Measurements from ENCODE around the gene TXNDC11.

TXNDC11 gene

DNA sequence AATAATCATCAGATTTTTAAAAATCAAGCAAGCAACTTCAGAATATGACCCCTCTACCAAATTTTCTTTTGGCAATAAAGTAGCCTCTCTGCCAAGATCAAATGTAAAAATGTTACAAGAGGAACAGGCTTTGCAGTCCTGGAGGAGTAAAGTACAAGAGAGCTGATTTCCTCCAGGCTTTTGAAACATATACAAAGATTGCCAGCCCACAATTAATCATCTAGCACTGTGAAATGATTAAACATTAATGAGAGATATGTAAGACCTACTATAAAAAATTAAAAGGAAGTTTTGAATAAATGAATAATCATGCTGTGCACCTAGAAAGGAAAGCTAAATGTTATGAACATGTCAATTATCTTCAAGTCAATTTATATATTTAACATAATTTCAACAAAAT is 26.3 kb downstream of the TXNDC11 start:
- no peak for DNase-seq

DNA sequence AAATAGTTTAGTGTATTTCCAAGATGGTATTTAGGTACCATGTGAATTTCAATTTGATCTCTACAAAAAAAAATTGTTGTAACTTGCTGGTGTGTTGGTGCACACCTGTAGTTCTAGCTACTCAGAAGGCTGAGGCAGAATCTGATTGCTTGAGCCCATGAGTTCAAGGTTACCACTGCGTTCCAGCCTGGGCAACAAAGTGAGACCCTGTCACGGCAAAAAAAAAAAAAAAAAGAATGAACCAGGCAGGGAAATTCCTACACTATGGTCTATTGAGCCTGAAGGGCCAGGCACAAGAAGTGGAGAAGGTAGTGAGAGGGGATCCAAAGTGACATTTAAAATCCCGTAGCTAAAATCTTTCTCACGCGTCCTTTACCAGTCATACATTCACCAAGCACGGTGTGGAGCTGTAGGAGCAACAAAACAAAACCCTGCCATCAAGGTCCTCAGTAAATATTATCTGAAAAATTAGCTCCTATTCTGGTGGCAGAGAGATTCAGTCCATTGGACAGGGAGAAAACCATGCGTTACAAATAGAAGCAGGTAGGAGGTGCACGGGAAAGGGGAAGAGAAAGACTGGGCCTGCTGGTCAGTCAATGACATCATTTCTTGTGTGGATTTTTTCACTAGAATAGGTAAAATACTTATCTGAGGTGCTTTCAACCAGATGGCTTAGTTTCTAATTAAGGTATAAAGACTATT is 27.3 kb downstream of the TXNDC11 start:
- no peak for DNase-seq

DNA sequence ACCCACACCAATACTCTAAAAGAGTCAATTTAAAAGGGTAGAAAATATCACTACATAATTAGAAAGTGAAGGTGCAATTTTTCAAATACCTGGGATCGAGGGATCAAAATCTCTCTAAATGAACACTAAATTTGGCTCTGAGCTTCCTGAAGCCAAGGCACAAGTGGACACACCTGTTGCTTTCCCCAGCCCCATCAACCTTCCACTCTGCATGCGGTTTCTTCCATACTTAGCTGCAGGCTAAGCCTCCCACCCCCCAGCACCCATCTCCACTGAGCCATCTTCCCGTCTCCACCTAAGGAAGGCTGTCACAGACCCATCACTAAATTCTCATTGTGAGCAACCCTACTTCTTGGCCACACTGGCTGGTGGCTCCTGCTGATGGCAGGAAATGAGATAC is 30.5 kb downstream of the TXNDC11 start:
- DNase-seq: no peak

DNA sequence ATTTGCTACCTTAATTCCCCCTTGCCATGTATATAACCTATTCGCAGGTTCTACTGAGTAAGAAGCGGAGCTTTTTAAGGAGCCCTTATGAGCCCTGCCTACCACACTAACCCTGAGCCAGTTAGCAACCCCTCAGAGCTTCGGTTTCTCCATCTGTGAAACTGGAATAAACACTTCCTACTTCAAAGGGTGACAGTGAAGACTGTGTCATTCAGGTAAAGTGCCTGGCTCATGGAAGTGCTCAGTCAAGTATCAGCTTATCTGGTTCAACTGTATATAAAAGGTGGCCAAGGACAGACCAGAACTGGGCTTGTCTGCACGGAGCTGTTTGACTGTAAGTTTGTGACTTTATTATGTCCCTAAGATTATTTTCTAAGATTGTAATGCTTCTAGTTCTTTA is 31.0 kb downstream of the TXNDC11 start:
- DNase-seq: no peak

DNA sequence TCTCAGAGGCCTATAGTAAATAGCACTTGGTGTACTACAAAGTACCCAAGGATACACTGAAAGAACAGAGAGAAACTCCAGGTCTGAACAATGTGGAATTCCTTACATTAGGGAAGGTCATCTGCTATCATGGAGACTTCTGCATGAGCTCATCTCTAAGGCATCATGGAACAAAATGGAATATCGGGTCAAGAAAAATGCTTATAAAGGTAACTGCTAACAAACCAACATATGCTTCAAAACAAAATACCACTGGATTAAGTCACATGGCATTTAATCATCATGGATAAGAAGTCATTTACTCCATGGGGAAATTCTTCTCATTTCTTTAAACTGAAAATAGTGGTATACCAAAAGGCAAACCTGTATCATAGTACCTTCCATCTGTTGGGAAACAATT is 34.2 kb downstream of the TXNDC11 start:
- no peak for DNase-seq

DNA sequence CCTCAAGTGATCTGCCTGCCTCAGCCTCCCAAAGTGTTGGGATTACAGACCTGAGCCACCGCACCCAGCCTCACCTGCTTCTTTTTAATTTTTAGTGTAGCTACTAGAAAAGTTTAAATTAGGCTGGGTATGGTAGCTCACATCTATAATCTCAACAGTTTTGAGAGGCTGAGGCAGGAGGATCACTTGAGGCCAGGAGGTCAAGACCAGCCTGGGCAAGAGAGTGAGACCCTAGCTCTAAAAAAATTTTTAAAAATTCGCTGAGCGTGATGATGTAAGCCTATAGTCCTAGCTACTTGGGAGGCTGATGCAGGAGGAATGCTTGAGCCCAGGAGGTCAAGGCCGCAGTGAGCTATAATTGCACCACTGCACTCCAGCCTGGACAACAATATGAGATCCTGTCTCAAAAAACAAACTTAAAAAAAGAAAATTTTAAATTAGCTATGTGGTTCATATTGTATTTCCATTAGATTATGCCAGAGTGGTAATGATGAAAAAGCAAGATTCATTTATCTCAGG is 34.9 kb downstream of the TXNDC11 start:
- DNase-seq: no peak

DNA sequence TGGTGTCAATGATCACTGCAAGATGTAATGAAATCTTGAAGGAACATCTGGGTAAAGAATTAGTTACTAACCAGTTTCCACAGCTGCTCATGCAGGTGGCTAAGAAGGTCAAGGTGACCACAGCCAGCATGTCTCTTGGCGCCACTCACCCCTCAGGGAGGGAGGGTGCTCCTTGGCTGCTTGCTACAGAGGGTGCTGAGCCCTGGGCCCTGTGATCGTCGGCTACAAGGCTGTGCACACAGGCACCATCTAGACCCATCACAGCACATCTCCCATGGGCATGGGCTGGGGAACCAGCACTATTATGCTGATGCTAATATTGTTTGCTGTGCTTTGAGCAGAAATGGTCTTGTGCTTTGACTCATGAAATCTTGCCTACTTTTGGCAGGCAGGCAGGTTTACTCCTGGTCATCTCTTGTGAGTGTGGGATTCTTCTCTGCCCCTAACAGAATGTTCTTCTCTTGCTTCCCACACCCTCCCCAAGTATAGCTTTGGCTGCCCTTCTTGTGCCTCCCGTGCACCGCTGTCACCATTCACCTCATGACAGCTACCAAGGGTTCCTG is 36.4 kb downstream of the TXNDC11 start:
- no peak for DNase-seq

DNA sequence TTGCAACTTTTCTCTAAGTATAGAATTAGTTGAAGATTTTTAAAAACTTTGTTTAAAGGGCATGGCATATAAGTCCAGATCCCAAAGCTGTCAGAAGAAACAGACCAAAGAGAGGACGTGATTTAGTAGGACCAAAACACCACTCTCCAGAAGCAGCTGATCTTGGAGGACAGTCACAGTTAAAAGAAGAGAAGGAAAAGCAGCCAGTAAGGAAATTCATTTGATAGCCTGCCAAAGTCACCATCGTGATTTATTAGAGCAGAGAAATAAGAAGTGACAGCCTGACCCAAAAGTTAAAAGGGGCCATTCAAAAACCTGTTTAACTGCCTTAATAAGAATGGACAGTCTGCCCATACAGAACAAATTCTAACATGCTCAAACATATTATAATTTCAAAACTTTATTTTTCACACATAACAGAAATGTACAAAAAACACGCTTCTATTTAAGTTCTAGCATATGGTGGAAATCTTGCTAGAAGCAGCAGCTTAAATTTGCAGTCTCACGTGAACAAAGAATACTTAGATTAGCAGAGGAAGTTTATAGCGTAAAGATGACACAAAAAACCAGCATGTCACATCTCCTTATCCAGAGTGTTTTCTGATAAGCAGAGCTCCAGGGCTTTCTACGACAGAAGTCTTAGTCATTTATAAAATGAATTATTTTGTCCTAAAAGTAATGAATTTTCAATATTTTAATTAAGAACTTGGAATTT is 37.2 kb downstream of the TXNDC11 start:
- DNase-seq: no peak

DNA sequence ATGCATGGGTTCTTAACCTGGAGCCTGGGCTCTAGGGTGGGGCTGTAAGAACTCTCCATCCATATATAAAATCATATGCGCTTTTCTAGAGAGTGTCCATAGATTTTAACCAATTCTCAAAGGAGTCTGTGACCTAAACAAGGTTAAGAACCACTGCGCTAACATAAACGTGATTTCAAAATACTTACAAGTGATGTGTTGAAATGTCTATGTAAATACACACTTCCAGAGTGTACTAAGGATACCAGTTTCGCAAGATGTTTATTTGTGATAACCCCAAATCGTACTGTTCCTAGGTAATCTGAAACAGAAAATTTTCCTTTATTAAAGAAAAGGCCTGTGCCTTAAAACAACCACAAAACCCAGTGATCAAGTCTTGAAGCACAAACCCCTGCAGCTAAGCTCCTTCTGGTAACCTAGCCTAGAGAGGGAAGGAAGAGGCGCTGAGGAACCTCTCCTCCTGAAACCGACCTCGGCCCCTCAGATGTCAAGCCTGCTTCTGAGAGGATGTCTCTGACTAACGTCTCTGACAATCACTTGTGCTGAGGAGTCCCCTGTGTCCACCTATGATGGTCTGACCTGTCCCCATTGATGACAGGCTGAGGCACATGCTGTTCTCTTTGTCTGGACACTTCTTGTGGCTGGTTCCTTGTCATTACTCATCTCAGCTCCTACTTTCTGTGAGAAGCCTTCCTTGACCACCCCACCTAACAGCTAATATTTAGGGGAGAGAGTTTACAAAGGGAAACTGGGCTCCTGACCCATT is 42.2 kb downstream of the TXNDC11 start:
- no peak for DNase-seq

DNA sequence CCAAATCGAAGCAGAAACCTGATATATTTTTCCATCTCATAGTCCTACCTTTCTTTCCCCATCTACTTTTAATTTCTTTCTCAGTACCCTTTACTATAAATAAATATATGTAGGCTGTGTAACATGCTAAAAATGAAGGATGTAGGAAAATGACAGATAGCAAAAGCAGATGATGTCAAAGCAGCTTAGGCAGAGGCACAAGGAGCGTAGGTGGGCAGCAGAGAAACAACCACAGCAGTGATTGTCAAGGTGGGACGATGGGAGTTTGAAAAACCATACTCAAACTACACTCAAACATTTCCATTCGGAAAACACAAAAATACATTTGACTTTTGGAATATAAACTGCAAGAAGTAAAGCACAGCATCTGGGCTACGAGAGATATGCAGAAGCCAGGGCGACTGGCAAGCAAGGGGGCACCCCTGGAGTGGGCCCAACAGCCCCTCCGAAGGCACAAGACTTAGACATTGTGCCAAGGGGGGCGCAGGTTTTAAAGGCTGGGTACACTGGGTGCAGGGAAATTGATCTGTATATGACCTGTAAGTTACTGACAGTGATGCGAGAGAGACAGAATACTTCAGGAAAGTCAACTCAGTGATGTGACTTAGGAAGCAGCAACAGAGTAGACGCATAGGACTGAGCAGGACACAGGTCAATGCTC is 43.3 kb downstream of the TXNDC11 start:
- DNase-seq: no peak

DNA sequence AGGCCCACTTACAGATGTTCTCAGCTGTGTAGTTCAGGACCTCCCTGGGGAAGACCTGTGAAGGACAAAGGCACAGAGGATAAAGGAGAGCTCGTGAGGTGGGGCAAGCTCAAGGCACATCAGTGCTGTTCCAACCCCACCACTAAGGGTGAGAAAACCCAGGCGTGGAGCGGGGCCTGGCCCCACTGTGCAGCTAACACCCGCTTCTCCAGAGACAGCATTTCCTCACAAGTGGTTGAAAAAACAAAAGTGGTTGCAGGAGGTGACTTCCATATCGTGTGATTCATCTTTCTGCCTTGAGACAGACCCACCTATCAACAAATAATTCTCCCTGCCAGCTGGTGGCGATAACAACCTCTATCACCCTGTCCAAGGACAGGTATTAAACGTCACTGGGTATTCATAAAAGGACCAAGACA is 44.4 kb downstream of the TXNDC11 start:
- DNase-seq: no peak

DNA sequence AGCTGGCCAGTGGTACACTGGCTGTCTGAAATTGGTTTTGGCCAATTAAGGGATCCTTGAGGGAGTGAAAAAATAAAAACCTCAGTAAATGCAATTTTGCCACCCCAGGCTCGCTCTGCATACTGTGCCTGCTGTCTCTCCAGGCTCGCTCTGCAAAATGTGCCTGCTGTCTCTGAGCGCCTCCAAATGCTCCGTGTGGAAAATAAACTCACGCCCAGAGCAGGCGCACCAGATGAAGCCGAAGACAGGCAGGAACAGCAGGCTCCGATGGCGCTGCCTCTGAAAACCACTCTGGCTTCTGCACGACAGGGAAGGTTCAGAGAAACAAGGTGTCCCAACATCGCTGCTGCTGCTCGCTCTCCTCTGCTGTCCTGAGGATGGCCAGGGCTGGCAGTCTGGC is 45.3 kb downstream of the TXNDC11 start:
- no peak for DNase-seq

DNA sequence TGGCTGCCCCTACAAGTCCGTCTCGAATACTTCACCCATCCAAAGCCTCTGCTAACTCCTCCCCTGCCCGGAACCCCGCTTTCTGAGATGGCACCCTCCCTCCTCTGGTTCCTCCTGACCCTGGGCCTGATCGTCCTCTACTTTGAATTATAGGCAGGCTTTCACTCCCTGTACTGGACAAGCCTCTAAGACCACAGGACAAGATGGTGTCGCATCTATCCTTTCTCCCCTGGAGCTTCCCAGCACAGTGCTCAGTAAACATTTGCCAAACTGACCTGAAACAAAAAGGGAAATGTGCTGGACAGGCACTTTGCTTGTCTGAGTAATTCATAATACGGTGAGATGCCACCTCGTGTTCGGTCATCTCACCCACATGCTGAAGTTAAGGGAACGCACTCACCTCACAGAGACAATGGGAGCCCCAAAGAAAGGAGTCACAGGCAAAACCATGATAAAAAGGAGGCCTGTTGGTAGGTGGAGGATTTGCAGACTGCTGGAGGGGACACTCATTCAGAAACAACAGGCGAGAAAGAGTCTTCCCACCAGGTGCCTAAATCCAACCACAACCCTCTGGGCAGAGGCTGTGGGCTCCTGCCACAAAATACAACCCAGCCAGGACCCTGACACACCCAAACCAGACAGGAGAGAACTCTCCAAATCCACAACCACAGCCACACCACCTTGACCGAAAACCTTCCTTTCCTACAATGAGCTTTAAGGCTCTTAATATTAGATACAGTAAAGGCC is 46.2 kb downstream of the TXNDC11 start:
- DNase-seq: no peak

DNA sequence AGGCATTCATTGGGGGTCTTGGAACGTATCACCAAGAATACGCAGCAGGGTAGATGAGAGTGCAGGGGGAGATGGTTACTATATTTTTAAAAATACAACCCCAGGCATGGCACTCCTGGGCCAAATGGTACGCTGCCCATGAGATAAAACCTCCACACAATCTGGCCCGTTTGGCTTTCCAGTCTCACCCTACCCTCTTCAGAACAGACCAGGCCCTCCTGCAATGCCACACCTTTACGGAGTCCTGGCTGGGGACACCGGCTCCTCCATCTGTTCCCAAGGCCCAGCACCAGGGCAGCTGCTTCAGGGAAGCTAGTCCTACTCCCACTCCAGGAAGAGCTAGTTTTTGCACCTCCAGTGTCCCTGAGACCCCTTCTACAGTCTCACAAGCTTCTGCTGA is 50.0 kb downstream of the TXNDC11 start:
- no peak for DNase-seq

DNA sequence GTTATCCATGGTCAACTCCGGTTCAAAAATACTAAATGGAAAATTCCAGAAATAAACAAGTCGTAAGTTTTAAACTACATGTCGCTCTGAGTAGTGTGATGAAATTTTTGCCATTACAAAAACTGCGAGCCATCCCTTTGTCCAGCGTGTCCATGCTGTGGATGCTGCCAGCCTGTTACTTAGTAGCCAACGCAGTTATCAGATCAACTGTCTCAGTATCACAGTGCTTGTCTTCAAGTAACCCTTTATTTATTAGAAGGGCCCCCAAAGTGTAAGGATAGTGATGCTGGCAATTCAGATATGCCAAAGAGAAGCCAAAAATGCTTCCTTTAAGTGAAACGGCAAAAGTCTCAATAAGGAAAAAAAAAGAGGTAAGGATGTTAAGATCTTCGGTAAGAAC is 50.5 kb downstream of the TXNDC11 start:
- no peak for DNase-seq

DNA sequence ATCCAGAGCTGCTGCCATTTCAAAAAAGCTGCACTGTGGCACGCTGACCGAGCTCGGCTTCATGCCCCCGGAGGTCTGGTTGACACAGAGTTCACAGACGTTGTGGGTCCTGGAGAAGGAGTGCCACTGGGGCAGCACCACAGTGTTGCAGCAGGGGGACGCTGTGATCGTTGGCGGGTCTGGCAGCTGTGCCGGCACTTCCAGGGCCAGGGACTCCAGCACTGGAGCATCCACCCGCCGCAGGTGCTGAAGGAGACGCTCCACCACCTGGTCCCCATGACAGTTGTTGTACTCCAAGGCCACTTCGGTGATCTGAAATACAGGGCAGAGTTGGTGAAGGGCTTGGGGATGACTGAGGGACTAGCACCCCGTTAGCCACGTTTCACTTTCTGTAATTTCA is 50.9 kb downstream of the TXNDC11 start:
- DNase-seq: no peak

DNA sequence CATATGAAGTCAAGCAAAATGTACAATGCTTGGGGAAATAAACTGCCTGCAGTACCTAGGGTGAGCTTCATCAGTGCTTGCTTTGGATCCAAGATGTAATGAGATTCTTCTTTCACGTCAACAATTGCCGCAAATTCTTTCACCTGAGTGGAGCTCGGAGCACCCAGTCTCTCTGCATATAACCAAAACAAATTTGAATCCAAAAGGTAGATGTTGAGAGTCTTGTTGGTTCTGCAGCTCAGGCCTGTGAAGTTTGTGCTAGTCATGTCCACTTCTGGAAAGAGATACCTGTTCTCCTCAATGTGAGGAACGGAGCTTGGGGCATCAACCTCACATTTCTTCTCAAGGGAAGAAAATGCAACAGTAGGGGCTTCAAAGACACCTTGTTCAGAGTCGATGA is 51.4 kb downstream of the TXNDC11 start:
- DNase-seq: no peak

DNA sequence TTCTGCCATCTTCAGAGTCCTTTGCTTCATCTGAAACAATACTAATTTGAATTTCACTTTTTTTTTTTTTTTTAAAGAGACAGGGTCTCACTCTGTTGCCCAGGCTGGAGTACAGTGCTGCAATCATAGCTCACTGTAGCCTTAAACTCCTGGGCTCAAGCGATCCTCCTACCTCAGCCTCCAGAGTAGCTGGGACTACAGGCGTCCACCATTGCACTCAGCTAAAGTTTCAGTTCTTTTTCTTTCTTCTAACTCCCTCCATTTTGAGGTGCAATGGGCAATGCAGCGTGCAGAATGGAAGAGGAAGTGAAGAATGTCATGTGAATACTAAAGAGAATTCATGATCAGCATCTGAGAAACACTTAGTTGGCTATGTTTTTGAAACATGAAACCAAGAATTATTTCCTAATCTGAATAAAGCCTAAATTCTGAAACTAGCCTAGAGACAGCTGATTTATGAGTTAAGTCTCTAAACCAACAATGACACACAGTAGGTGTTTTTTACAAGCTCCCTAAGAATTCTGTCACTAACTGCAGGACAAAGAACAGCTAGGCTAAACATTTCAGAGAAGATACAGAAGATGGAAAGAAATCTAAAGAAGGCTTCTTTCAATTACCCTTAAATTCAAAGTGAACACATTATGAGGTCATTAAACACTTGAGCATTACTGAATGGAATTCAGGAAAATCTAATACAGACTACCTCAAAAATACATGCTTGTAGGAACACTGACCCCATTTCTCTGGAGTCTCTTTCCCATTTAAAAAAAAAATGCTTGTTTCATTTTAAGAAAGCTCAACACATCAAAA is 53.4 kb downstream of the TXNDC11 start:
- DNase-seq: no peak

DNA sequence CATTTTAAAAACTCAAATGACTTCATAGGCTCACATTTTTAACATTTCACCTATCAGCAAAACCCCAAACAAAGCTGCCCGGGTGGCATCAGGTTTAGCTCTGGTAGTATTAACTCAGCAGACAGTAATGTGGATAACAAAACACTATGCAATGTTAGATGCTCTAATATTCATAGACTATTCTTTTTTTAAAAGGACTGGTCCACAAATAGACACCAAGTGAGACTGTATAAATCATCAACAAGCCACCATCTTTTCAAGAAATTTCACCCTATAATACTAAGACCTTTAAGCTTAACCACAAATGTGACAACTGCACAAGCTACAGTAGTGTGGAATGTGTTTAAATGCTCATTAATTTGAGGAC is 54.2 kb downstream of the TXNDC11 start:
- DNase-seq: no peak

DNA sequence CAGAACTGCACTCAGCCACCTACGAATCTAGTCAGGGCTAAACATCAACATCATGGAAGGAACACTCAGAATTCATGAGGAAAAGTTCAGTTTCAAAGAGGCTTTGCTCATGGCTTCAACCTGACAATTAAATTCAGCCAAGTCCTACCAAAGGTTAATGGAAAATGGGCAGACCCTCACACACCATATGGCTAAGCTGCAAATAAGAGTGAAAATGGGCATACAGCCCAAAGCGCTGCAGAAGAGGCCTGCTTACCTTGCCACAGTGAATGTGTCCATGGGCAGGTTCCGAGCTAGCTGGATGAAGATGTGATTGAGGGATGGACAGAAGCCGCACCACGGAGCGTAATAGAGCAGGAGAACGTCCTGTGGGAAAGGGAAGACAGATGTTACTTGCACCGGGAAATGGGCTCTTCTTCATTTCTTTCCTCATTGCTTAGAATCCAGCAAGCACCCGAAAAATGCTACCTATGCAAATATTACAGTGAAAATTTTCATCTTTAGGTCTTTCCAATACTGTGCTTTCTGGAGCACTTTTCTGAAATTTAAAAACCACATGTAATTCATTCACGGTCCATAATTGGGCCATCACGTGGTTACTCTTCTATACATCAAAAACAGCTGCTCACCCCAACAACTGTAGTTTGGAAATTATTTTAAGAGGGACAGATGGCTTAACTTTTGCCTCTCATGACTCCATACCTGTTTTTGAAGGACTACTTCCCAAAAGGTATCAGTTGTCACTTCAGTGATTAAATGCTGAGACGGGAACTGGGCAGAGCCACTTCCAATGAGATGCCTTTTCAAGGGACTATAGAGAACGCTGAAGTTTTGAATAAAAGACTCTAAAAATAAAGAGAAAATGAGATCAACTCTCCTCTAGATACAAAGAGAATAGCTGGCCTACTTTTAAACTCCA is 54.8 kb downstream of the TXNDC11 start:
- no peak for DNase-seq

All from NCI-H187 treated with DMSO at 0.1 percent for 48 hours (cell line).